PFSK-1 (cell line): Measurements from ENCODE around the gene ANXA6.

Experiments
- FOXP2 ChIP-seq: optimal IDR thresholded peaks from 2 replicates; pipeline ENCODE3; 2011; ENCODE audit warnings: borderline replicate concordance, control low read depth, inconsistent platforms; ENCODE audit not compliant: insufficient read depth; ENCODE audit errors: extremely low read length, extremely low read depth
- POLR2AphosphoS5 ChIP-seq: IDR thresholded peaks from 2 replicates; pipeline ENCODE4 v1.6.1; 2012; ENCODE audit warnings: low read depth, mild to moderate bottlenecking, control low read depth, low read length, moderate library complexity
- REST ChIP-seq, 2 experiments: IDR thresholded peaks; 2 replicates each; pipeline versions ENCODE4 v1.6.1 to v1.8.0; 2011 to 2012; ENCODE audit warnings: low read depth in 2 of 2, low read length in 2 of 2, control low read depth in 1 of 2, inconsistent platforms in 1 of 2, mild to moderate bottlenecking in 1 of 2, moderate library complexity in 1 of 2; ENCODE audit not compliant: insufficient read depth in 1 of 2
- SIN3A ChIP-seq: IDR thresholded peaks from 2 replicates; pipeline ENCODE4 v1.6.1; 2012; ENCODE audit warnings: mild to moderate bottlenecking, low read length, moderate library complexity, borderline replicate concordance; ENCODE audit not compliant: insufficient read depth
- TAF1 ChIP-seq: IDR thresholded peaks from 2 replicates; pipeline ENCODE4 v1.6.1; 2012; ENCODE audit warnings: low read length, control low read depth, borderline replicate concordance; ENCODE audit not compliant: insufficient read depth

Gene ANXA6

GRCh38 chr5:151168602-151169344 lies 11.2 kb upstream of the ANXA6 start:
- TF ChIP-seq FOXP2 (no peak), SIN3A (no peak), TAF1 (no peak), POLR2AphosphoS5 (no peak), REST (IDR thresholded peaks at IDR 0.05; ENCODE audit: insufficient read depth in 1 of 2, low read depth in 2 of 2, low read length in 2 of 2) (no peak)

GRCh38 chr5:151167022-151167421 lies 9.4 kb upstream of the ANXA6 start:
- TF ChIP-seq REST (IDR thresholded peaks at IDR 0.05; ENCODE audit: insufficient read depth in 1 of 2, low read depth in 2 of 2, low read length in 2 of 2) (no peak), FOXP2 (no peak), SIN3A (no peak)

GRCh38 chr5:151164687-151165392 lies 7.3 kb upstream of the ANXA6 start:
- TF ChIP-seq TAF1 (no peak), FOXP2 (no peak), REST (IDR thresholded peaks at IDR 0.05; ENCODE audit: insufficient read depth in 1 of 2, low read depth in 2 of 2, low read length in 2 of 2) (no peak), POLR2AphosphoS5 (no peak), SIN3A (no peak)

GRCh38 chr5:151162776-151163175 lies 5.2 kb upstream of the ANXA6 start:
- no peak for TF ChIP-seq REST (IDR thresholded peaks at IDR 0.05; ENCODE audit: insufficient read depth in 1 of 2, low read depth in 2 of 2, low read length in 2 of 2)
- no peak for TF ChIP-seq TAF1
- no peak for TF ChIP-seq FOXP2
- no peak for TF ChIP-seq SIN3A
- no peak for TF ChIP-seq POLR2AphosphoS5
